K562 (cell line): ENCODE data around the gene SLC12A9. TPM values are rescaled to one million over a fixed set of nuclear protein-coding genes. Genes with fewer than 3 reads are reported as not detected.
A peak's percentile ranks its signal among the peaks of the same experiment; 100 is the strongest.

Experiments used
- ARID2 ChIP-seq: fragments of 450-650 bp; IDR thresholded peaks from 2 replicates; pipeline ENCODE4 v1.6.1; 2017; ENCODE audit warnings: antibody characterized with exemption, mild to moderate bottlenecking
- CHD7 ChIP-seq: fragments of 200-600 bp; sonication (generic); IDR thresholded peaks from one replicate; pipeline ENCODE4 v1.6.1; 2012; ENCODE audit warnings: mild to moderate bottlenecking, low read depth, low read length, inconsistent platforms
- DPF2 ChIP-seq: fragments of 450-650 bp; IDR thresholded peaks from 2 replicates; pipeline ENCODE4 v1.6.1; 2016
- ELF1 ChIP-seq: fragments of 200-800 bp; sonication (Bioruptor generic); IDR thresholded peaks from 2 replicates; pipeline ENCODE4 v1.6.1; 2016; ENCODE audit warnings: missing genetic modification characterization, missing compliant biosample characterization
- IRF1 ChIP-seq: sonication (generic); formaldehyde crosslinking; IDR thresholded peaks from 2 replicates; pipeline ENCODE4 v1.8.0; 2022; ENCODE audit warnings: missing genetic modification reagents, mild to moderate bottlenecking, borderline replicate concordance
- MTA1 ChIP-seq: fragments of 450-650 bp; IDR thresholded peaks from 2 replicates; pipeline ENCODE4 v1.6.1; 2017; ENCODE audit warnings: borderline replicate concordance
- NEUROD1 ChIP-seq: fragments of 150-350 bp; IDR thresholded peaks from 2 replicates; pipeline ENCODE4 v1.6.1; 2014; ENCODE audit warnings: borderline replicate concordance, low read length, low read depth; ENCODE audit not compliant: partially characterized antibody
- NUFIP1 ChIP-seq: fragments of 450-650 bp; IDR thresholded peaks from 2 replicates; pipeline ENCODE4 v1.6.1; 2018; ENCODE audit not compliant: partially characterized antibody
- SMARCA5 ChIP-seq: fragments of 450-650 bp; IDR thresholded peaks from 2 replicates; pipeline ENCODE4 v1.6.1; 2016
- ZBTB17 ChIP-seq: fragments of 450-650 bp; formaldehyde crosslinking; IDR thresholded peaks from 2 replicates; pipeline ENCODE4 v1.4.0; 2020; ENCODE audit warnings: mild to moderate bottlenecking
- ZMIZ1 ChIP-seq, 2 experiments: fragments of 150-350 bp in 1 of 2; IDR thresholded peaks; 2 replicates each; pipeline ENCODE4 v1.6.1; 2012 to 2016; ENCODE audit warnings: low read depth in 2 of 2, low read length in 2 of 2, mild to moderate bottlenecking in 1 of 2, moderate library complexity in 1 of 2
- ZNF695 ChIP-seq: fragments of 450-650 bp; formaldehyde crosslinking; IDR thresholded peaks from 2 replicates; pipeline ENCODE4 v1.4.0; 2020; ENCODE audit warnings: mild to moderate bottlenecking, moderate library complexity
- polyA plus RNA-seq, 8 experiments: library from polyadenylated mRNA; depleted of rRNA in 4 of 8; stranded (reverse) in 5 of 8; unstranded in 3 of 8; fragments of >200 nt; fragmentation: Nextera tagmentation in 2 of 8; fragmentation: Illumina TruSeq in 1 of 8; extraction: Ambion mirVana in 2 of 8; extraction: Trizol in 1 of 8; gene quantifications; 2 replicates each; pipeline versions ENCODE4 v1.2.1 to v1.2.3, GENCODE V29; 2011 to 2014; ENCODE audit warnings: inconsistent platforms in 1 of 8, missing spikeins in 1 of 8
- total RNA-seq, 7 experiments: library from RNA; depleted of rRNA in 6 of 7; stranded (reverse); fragments of >200 nt in 6 of 7; fragmentation: Illumina TruSeq in 2 of 7; extraction: Trizol in 2 of 7; gene quantifications; 2 replicates each; pipeline versions ENCODE4 v1.2.1 to v1.2.3, GENCODE V29; 2011 to 2021; ENCODE audit warnings: low replicate concordance in 1 of 7

The SLC12A9 gene
- total and polyA plus RNA-seq, 9 of the 15 experiments (the other 6 are each of a cell fraction or from before 2014, with no cell fraction given), result 0.06 to 20.2 (median 10.7) TPM

- TF ChIP-seq CHD7 (no peak), ZNF695 (0 out of 2 replicates have a peak, but pooled peaks have one; percentile 12), NEUROD1 (no peak), NUFIP1 (no peak), ZMIZ1 (IDR thresholded peaks at IDR 0.05; ENCODE audit: low read depth in 2 of 2, low read length in 2 of 2) (no peak; a peak in 1 of 4 replicates), MTA1 (peak; percentile 38; the same call in 1 of the 2 replicates), IRF1 (CRISPR knock-in tag) (peak; percentile 61; the same call in 1 of the 2 replicates), ZBTB17 (CRISPR knock-in tag) (no peak; the same call in 1 of the 2 replicates), ARID2 (peak; percentile 98), DPF2 (no peak), ELF1 (tag) (no peak), SMARCA5 (no peak)
These were observed at the start of gene SLC12A9 (continued) for GRCh38 chr7:100852048-100852872.
